ENCODE data around the gene PNLIPRP2.

The PNLIPRP2 gene

GRCh38 chr10:116655568-116655967, 34.8 kb downstream of the PNLIPRP2 start:
- TF ChIP-seq EZH2phosphoT487 (conservative IDR thresholded peaks at IDR 0.05; ENCODE audit: low read length) (no peak), CTCF (IDR thresholded peaks at IDR 0.05; ENCODE audit: insufficient read depth, low read length, poor library complexity, severe bottlenecking) (no peak)
- Histone ChIP-seq H3K9ac (ENCODE audit: low read length) (no peak overlapping the region), H3K9me2 (replicated peaks; ENCODE audit: insufficient read depth, low read length) (no peaks in the 10 kb centered on the region), H3K79me2 (ENCODE audit: insufficient read depth, low read length) (no peaks in the 10 kb centered on the region), H3K4me2 (ENCODE audit: low read depth, low read length, poor library complexity, severe bottlenecking) (no peak overlapping the region), H3K4me3 (ENCODE audit: insufficient read depth, low read length, poor library complexity, severe bottlenecking) (no peak overlapping the region), H3K36me3 (ENCODE audit: low read length) (no peaks in the 10 kb centered on the region), H4K20me1 (ENCODE audit: low read depth, low read length) (no peaks in the 10 kb centered on the region), H3K27ac (ENCODE audit: low read depth, low read length) (no peak overlapping the region), H3K9me3 (ENCODE audit: insufficient read depth, low read length) (no peaks in the 10 kb centered on the region), H2AFZ (ENCODE audit: low read depth, low read length, severe bottlenecking) (no peak overlapping the region), H3F3A (ENCODE audit: insufficient read depth) (no peaks in the 10 kb centered on the region), H3K27me3 (ENCODE audit: low read length) (no peaks in the 10 kb centered on the region)

GRCh38 chr10:116656044-116656443, 35.3 kb downstream of the PNLIPRP2 start:
- no peak overlapping the region for H3K27ac ChIP-seq (ENCODE audit: low read depth, low read length)
- H3K79me2 ChIP-seq (ENCODE audit: insufficient read depth, low read length): no peaks in the 10 kb centered on the region
- H4K20me1 ChIP-seq (ENCODE audit: low read depth, low read length): no peaks in the 10 kb centered on the region
- no peaks in the 10 kb centered on the region for H3K27me3 ChIP-seq (ENCODE audit: low read length)
- H3K4me2 ChIP-seq (ENCODE audit: low read depth, low read length, poor library complexity, severe bottlenecking): no peak overlapping the region
- no peak overlapping the region for H2AFZ ChIP-seq (ENCODE audit: low read depth, low read length, severe bottlenecking)
- no peaks in the 10 kb centered on the region for H3K36me3 ChIP-seq (ENCODE audit: low read length)
- H3K9me3 ChIP-seq (ENCODE audit: insufficient read depth, low read length): no peaks in the 10 kb centered on the region
- H3K9ac ChIP-seq (ENCODE audit: low read length): no peak overlapping the region
- H3K9me2 ChIP-seq (replicated peaks; ENCODE audit: insufficient read depth, low read length): no peaks in the 10 kb centered on the region
- no peak overlapping the region for H3K4me3 ChIP-seq (ENCODE audit: insufficient read depth, low read length, poor library complexity, severe bottlenecking)
- TF ChIP-seq CTCF (IDR thresholded peaks at IDR 0.05; ENCODE audit: insufficient read depth, low read length, poor library complexity, severe bottlenecking) (no peak), EZH2phosphoT487 (conservative IDR thresholded peaks at IDR 0.05; ENCODE audit: low read length) (no peak)
- H3F3A ChIP-seq (ENCODE audit: insufficient read depth): no peaks in the 10 kb centered on the region

GRCh38 chr10:116657863-116658551, 37.3 kb downstream of the PNLIPRP2 start:
- no peaks in the 10 kb centered on the region for H3K79me2 ChIP-seq (ENCODE audit: insufficient read depth, low read length)
- no peak overlapping the region for H3K9ac ChIP-seq (ENCODE audit: low read length)

More at GRCh38 chr10:116657863-116658551, 37.3 kb downstream of the PNLIPRP2 start:
- TF ChIP-seq EZH2phosphoT487 (conservative IDR thresholded peaks at IDR 0.05; ENCODE audit: low read length) (no peak), CTCF (IDR thresholded peaks at IDR 0.05; ENCODE audit: insufficient read depth, low read length, poor library complexity, severe bottlenecking) (no peak)
- H3K9me2 ChIP-seq (replicated peaks; ENCODE audit: insufficient read depth, low read length): no peaks in the 10 kb centered on the region
- H3K9me3 ChIP-seq (ENCODE audit: insufficient read depth, low read length): no peaks in the 10 kb centered on the region
- no peak overlapping the region for H2AFZ ChIP-seq (ENCODE audit: low read depth, low read length, severe bottlenecking)
- no peak overlapping the region for H3K4me2 ChIP-seq (ENCODE audit: low read depth, low read length, poor library complexity, severe bottlenecking)
- H3F3A ChIP-seq (ENCODE audit: insufficient read depth): no peaks in the 10 kb centered on the region
- H3K27me3 ChIP-seq (ENCODE audit: low read length): no peaks in the 10 kb centered on the region
- H3K27ac ChIP-seq (ENCODE audit: low read depth, low read length): no peak overlapping the region
- no peaks in the 10 kb centered on the region for H4K20me1 ChIP-seq (ENCODE audit: low read depth, low read length)
- H3K36me3 ChIP-seq (ENCODE audit: low read length): no peaks in the 10 kb centered on the region
- H3K4me3 ChIP-seq (ENCODE audit: insufficient read depth, low read length, poor library complexity, severe bottlenecking): no peak overlapping the region
